DMS 273 (cell line): ENCODE data around the gene ANXA2R.

Experiments used
- DNase-seq: peaks from one replicate; lab custom pipeline; 2025; ENCODE audit not compliant: unreplicated experiment; lab: John Stamatoyannopoulos, UW

The ANXA2R gene

DNA sequence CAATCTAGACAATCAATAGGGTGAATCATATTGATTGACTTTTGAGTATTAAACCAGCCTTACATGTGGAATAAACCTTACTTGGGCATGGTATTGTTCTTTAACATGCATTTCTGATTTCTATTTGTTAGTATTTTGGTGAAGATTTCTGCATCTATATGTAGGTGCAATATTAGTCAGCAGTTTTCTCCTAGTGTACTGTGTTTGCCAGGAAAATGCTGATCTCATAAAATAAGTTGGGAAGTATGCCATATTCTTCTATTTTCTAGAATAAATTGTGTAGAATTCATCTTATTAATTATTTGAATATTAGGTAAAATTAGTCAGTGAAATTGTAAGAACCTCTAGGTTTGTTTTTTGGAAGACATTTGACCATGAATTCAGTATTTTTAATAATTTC is 38.4 kb downstream of the ANXA2R start:
- no peak for DNase-seq

DNA sequence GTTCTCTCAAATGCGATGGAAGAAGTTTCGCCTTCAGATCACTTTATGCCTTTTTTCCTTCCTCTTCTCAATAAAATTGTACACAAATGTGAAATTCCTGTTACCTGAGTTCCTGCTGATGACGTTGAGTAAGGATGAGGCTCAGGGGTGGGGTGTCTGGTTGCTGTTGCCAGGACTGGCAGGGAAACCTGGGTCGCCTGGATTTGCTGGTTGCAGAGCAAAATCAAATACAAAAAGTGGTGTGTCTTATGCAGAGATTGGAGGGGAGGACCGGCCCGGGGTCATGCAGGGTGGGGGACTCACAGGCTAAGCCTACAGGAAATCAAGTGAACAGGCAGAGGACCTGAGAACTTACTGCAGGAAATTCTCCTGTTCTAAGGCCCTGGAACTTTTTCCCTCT is 39.2 kb downstream of the ANXA2R start:
- DNase-seq = no peak

DNA sequence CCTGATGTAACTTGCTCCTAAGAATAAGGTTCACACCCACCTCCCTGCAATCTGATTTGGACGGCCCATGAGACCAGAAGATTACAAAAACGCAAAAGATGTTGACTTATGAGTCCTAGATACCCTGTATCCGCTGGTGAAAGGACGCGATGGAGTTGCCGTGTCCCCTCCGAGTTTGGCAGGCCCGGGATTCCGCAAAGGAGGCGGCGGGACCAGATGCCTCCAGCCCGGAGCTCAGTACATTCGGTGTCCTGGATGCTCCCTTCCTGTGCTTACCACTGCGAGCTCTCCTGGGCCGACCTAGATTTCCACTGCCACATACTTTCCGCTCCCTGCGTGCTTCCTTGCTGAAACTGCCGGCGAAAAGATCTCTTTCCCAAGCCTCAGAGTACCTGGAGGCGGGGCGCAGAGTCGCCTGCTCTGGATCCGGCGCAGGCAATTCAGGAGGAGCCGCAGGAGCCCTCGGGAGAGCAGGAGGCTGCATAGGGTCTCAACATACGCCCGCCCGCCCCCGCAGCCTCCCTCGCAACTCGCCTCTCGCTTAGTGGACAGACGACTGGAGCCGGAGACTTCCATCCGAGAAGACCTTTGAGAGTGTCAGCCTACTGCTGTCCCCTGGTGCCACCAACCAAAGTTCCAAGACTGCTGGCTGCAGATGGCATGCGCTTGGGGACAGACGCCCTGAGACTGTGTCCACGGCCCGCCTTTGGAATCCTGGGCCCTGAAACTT is 39.8 kb downstream of the ANXA2R start:
- peak; percentile 50 for DNase-seq

DNA sequence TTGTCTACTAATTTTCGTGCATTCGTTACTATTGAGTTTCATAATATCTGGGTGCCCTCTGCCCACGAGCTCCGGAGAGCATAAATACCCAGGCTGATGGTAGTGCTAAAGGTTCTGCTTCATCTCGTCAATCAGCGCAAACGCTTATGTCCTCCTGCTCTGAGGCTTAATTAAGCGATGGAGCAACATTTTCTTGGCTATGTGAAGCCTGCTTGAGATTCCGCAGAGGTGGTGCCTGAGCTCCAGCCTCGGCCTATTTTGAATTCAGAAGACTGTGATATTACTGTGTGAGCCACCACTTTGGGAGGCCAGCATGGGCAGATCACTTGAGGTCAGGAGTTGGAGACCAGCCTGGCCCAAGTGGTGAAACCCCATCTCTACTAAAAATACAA is 44.8 kb downstream of the ANXA2R start:
- DNase-seq = no peak

DNA sequence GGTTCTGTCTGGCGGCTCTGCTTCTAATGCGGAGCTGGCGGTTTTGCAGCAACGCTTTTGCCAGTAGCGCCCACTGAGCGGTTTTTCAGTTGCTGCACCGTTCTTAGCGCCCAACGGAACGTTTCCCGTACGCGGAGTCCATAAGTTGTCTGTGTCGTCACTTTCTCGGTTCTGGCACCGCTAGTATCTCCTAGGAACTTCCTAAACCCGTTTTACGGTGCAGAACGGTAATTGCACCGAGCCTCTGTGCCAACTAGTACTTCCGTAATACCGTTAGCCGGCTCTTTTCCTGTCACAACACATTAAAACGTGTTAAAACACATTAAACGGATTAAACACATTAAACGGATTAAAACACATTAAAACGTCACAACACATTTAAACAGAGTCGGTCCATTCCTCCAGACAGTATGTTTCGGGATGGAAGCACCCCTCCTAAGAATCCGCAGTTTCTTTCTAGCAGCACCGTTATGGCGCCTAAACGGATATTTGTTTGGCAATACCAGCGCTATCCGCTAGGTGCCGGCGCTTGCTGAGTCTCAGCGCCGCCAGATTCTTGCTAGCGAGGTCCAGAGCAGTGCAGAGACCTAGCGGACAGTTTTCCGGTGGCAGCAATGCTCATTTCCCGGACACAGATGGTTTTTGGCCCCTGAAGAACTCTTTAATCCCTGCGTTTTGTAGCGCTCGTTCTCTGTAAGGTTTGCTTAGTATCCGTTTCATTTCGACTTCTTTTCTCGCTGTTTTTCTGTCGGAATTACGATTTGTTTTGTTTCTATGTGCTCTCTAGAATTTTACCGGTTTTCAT is 45.4 kb downstream of the ANXA2R start:
- peak; percentile 93 for DNase-seq

DNA sequence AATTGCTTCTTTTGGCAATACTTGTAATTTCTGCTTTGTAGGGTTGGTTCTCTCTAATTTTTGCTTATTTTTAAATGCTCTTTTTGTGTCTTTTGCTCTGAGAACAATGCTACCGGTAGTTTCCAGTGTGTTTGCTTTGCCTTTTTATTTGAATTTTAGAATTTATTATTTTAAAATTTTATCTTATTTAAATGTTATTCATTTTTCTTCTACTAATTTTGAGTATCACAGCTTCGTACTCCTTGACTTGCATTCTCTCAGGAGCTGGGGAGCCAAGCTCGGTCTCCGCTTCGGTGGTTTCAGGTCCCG is 45.9 kb downstream of the ANXA2R start:
- DNase-seq = no peak

DNA sequence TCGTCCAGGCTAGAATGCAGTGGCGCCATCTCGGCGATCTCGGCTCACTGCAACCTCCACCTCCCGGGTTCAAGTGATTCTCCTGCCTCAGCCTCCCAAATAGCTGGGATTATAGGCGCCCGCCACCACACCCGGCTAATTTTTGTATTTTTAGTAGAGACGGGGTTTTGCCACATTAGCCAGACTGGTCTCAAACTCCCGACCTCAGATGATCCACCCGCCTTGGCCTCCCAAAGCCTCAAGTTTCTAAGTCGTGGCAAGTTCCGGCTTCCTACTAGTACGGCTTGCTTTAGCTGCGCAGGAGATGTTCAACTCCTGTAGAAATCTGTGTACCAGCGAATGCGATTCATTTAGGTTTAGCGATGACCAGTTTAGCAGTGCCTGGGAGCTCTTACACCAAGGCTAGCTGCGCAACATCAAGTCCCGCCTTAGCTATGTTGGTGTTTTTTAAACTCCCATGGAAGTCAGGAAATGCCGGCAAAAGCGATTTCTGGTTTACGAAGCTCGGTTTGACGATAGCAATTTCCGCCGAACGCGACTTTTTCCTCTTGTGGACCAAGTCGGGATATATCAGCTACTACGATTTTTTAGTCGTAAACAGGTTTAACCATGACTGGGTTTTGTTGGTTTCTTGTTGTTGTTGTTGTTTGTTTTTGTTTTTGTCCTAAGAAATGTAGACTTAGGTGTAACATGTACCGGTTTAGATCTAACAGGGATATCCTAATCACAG is 46.4 kb downstream of the ANXA2R start:
- peak; percentile 63 for DNase-seq

DNA sequence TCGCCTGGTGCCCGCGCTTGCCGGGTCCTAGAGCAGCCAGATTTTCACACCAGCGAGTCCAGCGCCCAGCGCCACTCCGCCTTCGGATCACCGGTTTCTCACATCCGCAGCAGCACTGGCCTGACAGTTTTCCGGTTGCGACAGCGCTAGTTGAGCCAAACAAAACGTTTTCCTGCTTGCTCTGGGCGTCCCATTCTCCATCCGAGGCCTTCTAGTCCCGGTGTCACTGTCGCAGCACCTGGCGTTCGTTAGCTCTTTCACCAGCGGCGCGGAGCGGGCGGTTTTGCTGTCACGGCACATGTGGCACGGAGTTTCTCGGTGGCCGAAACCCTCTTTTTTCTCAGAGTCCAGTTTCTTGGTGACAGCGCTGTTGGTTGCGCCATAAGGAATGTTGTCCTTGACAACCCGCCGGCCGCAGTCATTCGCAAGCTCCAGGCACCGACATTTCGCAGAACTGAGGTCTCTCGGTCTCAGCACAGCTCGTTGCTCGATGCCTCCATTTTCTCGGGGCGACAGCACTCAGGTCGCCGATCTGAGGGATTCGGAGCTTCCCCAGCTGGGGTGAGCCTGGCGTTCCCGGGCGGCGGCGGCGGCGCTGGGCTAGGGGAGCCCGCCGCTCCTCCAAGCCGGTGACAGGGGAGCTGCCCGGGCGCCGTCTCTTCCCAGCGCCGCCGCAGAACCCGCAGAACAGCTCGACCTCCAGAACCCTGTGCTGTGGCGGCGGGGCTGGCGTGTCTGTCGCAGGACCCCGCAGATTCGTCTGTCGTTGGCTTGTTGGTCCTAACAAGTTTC is 47.8 kb downstream of the ANXA2R start:
- DNase-seq = peak; percentile 63

DNA sequence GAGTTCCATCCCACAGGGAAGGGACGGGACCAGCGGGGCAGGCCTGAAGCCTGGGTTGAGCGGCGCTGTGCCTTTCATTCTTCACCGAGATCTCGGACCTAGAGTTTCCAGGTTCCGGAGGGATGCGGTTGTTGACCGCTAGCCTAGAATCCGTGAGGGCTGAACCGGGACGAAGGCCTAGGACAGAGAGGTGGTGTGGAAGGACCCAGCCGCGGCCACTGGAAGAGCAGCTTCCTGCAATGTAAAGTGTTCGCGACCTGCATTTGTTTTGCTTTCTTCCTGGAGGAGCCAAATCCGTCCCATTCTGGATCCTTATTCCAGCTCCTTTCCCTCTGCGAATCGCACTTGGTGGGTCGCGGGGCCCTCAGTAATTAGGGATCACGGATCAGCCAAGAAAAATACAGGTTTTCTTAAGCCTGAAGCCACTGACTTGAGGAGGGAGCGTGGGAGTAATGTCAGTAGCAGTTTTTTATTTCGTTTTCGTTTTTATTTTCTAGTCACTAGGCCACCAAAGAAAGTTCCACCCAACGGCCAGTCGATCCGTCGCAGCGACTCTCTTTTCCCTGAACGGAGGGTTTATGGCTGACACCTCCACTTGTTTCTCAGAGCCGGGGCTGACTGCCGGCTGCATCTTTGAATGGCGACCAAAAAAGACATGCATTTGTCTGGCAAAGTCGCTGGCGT is 48.6 kb downstream of the ANXA2R start:
- no peak for DNase-seq

DNA sequence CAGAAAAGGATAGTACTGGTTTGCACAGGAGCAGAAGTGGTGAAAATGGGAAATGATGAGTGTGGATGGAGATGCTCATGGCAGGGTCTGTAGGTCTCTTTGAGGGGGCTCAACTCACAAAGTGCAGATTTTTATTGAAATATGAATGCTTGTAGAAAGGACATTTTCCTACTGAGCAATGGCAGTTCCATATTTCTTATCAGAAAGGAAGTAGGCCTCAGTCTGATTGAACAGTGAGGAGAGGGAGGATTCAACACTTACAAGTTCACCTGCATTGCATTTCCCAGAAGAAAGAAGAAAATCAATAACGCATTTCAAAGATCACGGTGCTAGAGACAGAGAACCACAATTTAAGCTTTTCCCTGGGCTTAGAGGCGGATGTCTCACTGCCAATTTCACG is 49.2 kb downstream of the ANXA2R start:
- no peak for DNase-seq
